Left lung (tissue), 10 donors: ENCODE results near the gene GCAT. TPM values are rescaled to one million over a fixed set of nuclear protein-coding genes. Genes with fewer than 3 reads are reported as not detected.
A peak's percentile ranks its signal among the peaks of the same experiment; 100 is the strongest.

Source experiments
- ATAC-seq: fragments of 200-7000 bp; cut with Tn5 transposase; one replicate; pipeline ENCODE4 v1.9.1; 2020; ENCODE audit warnings: moderate library complexity
- DNase-seq, 4 donors: peaks; one replicate each; pipeline ENCODE4 v3.0.0-alpha.2; 2013 to 2020
- H3K27ac ChIP-seq, 2 donors: fragments of 200-600 bp; sonication (generic) in 1 of 2; one replicate each; pipeline versions ENCODE4 v1.5.0 to v1.8.0; 2020 to 2021
- H3K27me3 ChIP-seq, 2 donors: fragments of 200-600 bp; sonication (generic) in 1 of 2; one replicate each; pipeline versions ENCODE4 v1.5.0 to v1.8.0; 2020 to 2021
- H3K36me3 ChIP-seq, 2 donors: fragments of 200-600 bp; sonication (generic) in 1 of 2; one replicate each; pipeline versions ENCODE4 v1.5.0 to v1.8.0; 2020 to 2021
- H3K4me1 ChIP-seq, 2 donors: fragments of 200-600 bp; one replicate each; pipeline ENCODE4 v1.8.0; 2021
- H3K4me3 ChIP-seq, 2 donors: fragments of 200-600 bp; sonication (generic) in 1 of 2; one replicate each; pipeline versions ENCODE4 v1.5.0 to v1.8.0; 2020 to 2021; ENCODE audit warnings: mild to moderate bottlenecking in 1 of 2
- H3K9me3 ChIP-seq, 2 donors: fragments of 200-600 bp; sonication (generic) in 1 of 2; one replicate each; pipeline versions ENCODE4 v1.5.0 to v1.8.0; 2020 to 2021
- CTCF ChIP-seq, 2 donors: fragments of 200-600 bp; sonication (generic) in 1 of 2; IDR thresholded peaks; one replicate each; pipeline versions ENCODE4 v1.5.0 to v1.8.0; 2021; ENCODE audit warnings: antibody characterized with exemption in 2 of 2
- intact Hi-C, 2 donors: fragments of 100-400 bp; cut with DNase I; formaldehyde crosslinking; loops; one replicate each; pipeline versions ENCODE4 v1.11.2 to v1.14.2; 2022
- polyA plus RNA-seq, 6 donors: library from polyadenylated mRNA; unstranded; fragments of 120-200 nt; gene quantifications; one replicate each; pipeline ENCODE4 v1.2.1, GENCODE V29; 2013; ENCODE audit not compliant: insufficient read length in 6 of 6
- total RNA-seq, 2 donors: library from RNA; stranded (reverse); fragmentation: NEBNext Ultra II Directional; extraction: Animal tissue kit (Norgen Biotek cat#: 25700); gene quantifications; one replicate each; pipeline ENCODE4 v1.2.1, GENCODE V29; 2021
- donor health status: DM: no; HTN: yes; CAD: no.
- donor health status: DM: no; HTN: no; CAD: no.

Gene GCAT
- total and polyA plus RNA-seq, 8 donors: 8.1 to 16.7 (median 9.0) TPM

- peaks cover 0 to 37% of the 10 kb centered on the region in 2 donors for H3K27me3 ChIP-seq
- H3K9me3 ChIP-seq: no peaks in the 10 kb centered on the region
- H3K4me1 ChIP-seq: peaks cover 0 to 16% of the 10 kb centered on the region in 2 donors
- DNase-seq (peak in 2 of 4 donors; percentile 21 to 53), ATAC-seq (no peak)
- no peak overlapping the region for H3K4me3 ChIP-seq
- intact Hi-C loops: loop anchor here in 1 of 2 donors (10.0 kb wide), 1 partner anchor 138 kb away; no protein-coding TSS in a partner anchor
- TF ChIP-seq CTCF (IDR thresholded peaks at IDR 0.05): no peak
- no peak overlapping the region for H3K27ac ChIP-seq
- peaks cover 0 to 39% of the 10 kb centered on the region in 2 donors for H3K36me3 ChIP-seq
Measured at GRCh38 chr22:37827056-37827455, 19.3 kb downstream of the GCAT start.

GRCh38 chr22:37830093-37830842, 22.5 kb downstream of the GCAT start:
- Histone ChIP-seq H3K36me3 (peaks cover 0 to 71% of the 10 kb centered on the region in 2 donors), H3K27ac (no peak overlapping the region), H3K27me3 (peaks cover 0 to 6% of the 10 kb centered on the region in 2 donors), H3K4me3 (no peak overlapping the region), H3K4me1 (peaks cover 0 to 5% of the 10 kb centered on the region in 2 donors), H3K9me3 (no peaks in the 10 kb centered on the region)
- no peak for DNase-seq
- ATAC-seq: no peak
- no peak for TF ChIP-seq CTCF (IDR thresholded peaks at IDR 0.05)
- intact Hi-C loops: no loop called here

GRCh38 chr22:37831472-37831871, 23.7 kb downstream of the GCAT start:
- no peaks in the 10 kb centered on the region for H3K9me3 ChIP-seq
- H3K27me3 ChIP-seq: no peaks in the 10 kb centered on the region
- peaks cover 0 to 80% of the 10 kb centered on the region in 2 donors for H3K36me3 ChIP-seq
- no peaks in the 10 kb centered on the region for H3K4me1 ChIP-seq
- H3K4me3 ChIP-seq: no peak overlapping the region
- DNase-seq: peak in 1 of 4 donors; percentile 15
- TF ChIP-seq CTCF (IDR thresholded peaks at IDR 0.05): no peak
- H3K27ac ChIP-seq: no peak overlapping the region
- intact Hi-C loops: no loop called here
- no peak for ATAC-seq

- no peak for TF ChIP-seq CTCF (IDR thresholded peaks at IDR 0.05)
- no peaks in the 10 kb centered on the region for H3K9me3 ChIP-seq
- H3K27me3 ChIP-seq: no peaks in the 10 kb centered on the region
- intact Hi-C loops: no loop called here
- H3K4me3 ChIP-seq: no peak overlapping the region
- no peaks in the 10 kb centered on the region for H3K4me1 ChIP-seq
- peaks cover 0 to 88% of the 10 kb centered on the region in 2 donors for H3K36me3 ChIP-seq
- no peak overlapping the region for H3K27ac ChIP-seq
- no peak for ATAC-seq
- DNase-seq: peak in 1 of 4 donors; percentile 40
Measured at GRCh38 chr22:37832022-37832857, 24.5 kb downstream of the GCAT start.
